Osteoblast (primary cell): ENCODE measurements around the gene C14orf132. TPM values are rescaled to one million over a fixed set of nuclear protein-coding genes. Genes with fewer than 3 reads are reported as not detected.

Experiments
- DNase-seq: peaks from one replicate; pipeline ENCODE4 v3.0.0; 2011; ENCODE audit warnings: low spot score, mixed read lengths; ENCODE audit not compliant: insufficient read length; ENCODE audit errors: missing footprints
- H2AFZ ChIP-seq: 2 replicates; pipeline ENCODE4 v1.6.0; 2011; ENCODE audit warnings: mild to moderate bottlenecking, low read length
- H3K27ac ChIP-seq: 2 replicates; pipeline ENCODE4 v1.5.1; 2011; ENCODE audit warnings: mild to moderate bottlenecking, low read depth, low read length, moderate library complexity
- H3K27me3 ChIP-seq: 2 replicates; pipeline ENCODE4 v1.6.0; 2012; ENCODE audit warnings: mild to moderate bottlenecking, control low read depth, inconsistent platforms, low read length, moderate library complexity; ENCODE audit not compliant: insufficient read depth
- H3K36me3 ChIP-seq: 2 replicates; pipeline ENCODE4 v1.5.1; 2011; ENCODE audit warnings: mild to moderate bottlenecking, low read length, control low read depth, moderate library complexity; ENCODE audit not compliant: insufficient read depth
- H3K4me1 ChIP-seq: 2 replicates; pipeline ENCODE4 v1.5.1; 2011; ENCODE audit warnings: mild to moderate bottlenecking, low read length, control low read depth, moderate library complexity; ENCODE audit not compliant: insufficient read depth
- H3K4me2 ChIP-seq: 2 replicates; pipeline ENCODE4 v1.6.0; 2011; ENCODE audit warnings: mild to moderate bottlenecking, low read length; ENCODE audit not compliant: insufficient read depth
- H3K4me3 ChIP-seq: fragments of 200-600 bp; sonication (generic); 3 replicates; pipeline ENCODE4 v1.5.1; 2012; ENCODE audit warnings: mild to moderate bottlenecking, low read length, inconsistent platforms; ENCODE audit not compliant: insufficient read depth
- H3K79me2 ChIP-seq: 2 replicates; pipeline ENCODE4 v1.6.0; 2012; ENCODE audit warnings: mild to moderate bottlenecking, low read length, control low read depth, inconsistent platforms; ENCODE audit not compliant: insufficient read depth
- H3K9me3 ChIP-seq: 2 replicates; pipeline ENCODE4 v1.5.1; 2011; ENCODE audit warnings: low read depth, low read length, control low read depth
- H4K20me1 ChIP-seq: 2 replicates; pipeline ENCODE4 v1.6.0; 2012; ENCODE audit warnings: mild to moderate bottlenecking, low read length, control low read depth; ENCODE audit not compliant: insufficient read depth
- total RNA-seq: library from RNA; depleted of rRNA; stranded (reverse); fragments of >200 nt; gene quantifications from 2 replicates; pipeline ENCODE4 v1.2.3, GENCODE V29; 2012
- TF ChIP-seq, protein P1 (sequence below): IDR thresholded peaks from 2 replicates; pipeline ENCODE4 v1.5.1; 2011; ENCODE audit warnings: mild to moderate bottlenecking, low read depth, low read length, moderate library complexity; ENCODE audit errors: extremely low read depth

The C14orf132 gene
- total RNA-seq, 1 donor = 40.2 TPM

GRCh38 chr14:96058576-96059200, 19.5 kb downstream of the C14orf132 start:
- Histone ChIP-seq H3K4me2 (no peak overlapping the region), H3K79me2 (peaks cover 87% of the 10 kb centered on the region), H3K27me3 (no peaks in the 10 kb centered on the region), H3K9me3 (no peaks in the 10 kb centered on the region), H3K36me3 (peaks cover 11% of the 10 kb centered on the region), H3K4me1 (peaks cover 21% of the 10 kb centered on the region), H2AFZ (no peak overlapping the region), H3K27ac (no peak overlapping the region), H3K4me3 (no peak overlapping the region), H4K20me1 (peaks cover 74% of the 10 kb centered on the region)
- TF ChIP-seq, protein P1, sequence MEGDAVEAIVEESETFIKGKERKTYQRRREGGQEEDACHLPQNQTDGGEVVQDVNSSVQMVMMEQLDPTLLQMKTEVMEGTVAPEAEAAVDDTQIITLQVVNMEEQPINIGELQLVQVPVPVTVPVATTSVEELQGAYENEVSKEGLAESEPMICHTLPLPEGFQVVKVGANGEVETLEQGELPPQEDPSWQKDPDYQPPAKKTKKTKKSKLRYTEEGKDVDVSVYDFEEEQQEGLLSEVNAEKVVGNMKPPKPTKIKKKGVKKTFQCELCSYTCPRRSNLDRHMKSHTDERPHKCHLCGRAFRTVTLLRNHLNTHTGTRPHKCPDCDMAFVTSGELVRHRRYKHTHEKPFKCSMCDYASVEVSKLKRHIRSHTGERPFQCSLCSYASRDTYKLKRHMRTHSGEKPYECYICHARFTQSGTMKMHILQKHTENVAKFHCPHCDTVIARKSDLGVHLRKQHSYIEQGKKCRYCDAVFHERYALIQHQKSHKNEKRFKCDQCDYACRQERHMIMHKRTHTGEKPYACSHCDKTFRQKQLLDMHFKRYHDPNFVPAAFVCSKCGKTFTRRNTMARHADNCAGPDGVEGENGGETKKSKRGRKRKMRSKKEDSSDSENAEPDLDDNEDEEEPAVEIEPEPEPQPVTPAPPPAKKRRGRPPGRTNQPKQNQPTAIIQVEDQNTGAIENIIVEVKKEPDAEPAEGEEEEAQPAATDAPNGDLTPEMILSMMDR = no peak
- no peak for DNase-seq

GRCh38 chr14:96059519-96060135, 20.5 kb downstream of the C14orf132 start:
- peaks cover 84% of the 10 kb centered on the region for H3K79me2 ChIP-seq
- H4K20me1 ChIP-seq = peaks cover 69% of the 10 kb centered on the region
- no peak for DNase-seq
- H3K27ac ChIP-seq = no peak overlapping the region
- no peak overlapping the region for H3K4me3 ChIP-seq
- no peak overlapping the region for H3K4me2 ChIP-seq
- H3K4me1 ChIP-seq = peaks cover 12% of the 10 kb centered on the region
- H3K9me3 ChIP-seq = no peaks in the 10 kb centered on the region
- H3K36me3 ChIP-seq = peaks cover 11% of the 10 kb centered on the region
- TF ChIP-seq, protein P1 = no peak
- no peaks in the 10 kb centered on the region for H3K27me3 ChIP-seq
- H2AFZ ChIP-seq = no peak overlapping the region

GRCh38 chr14:96060186-96060933, 21.2 kb downstream of the C14orf132 start:
- no peak for DNase-seq
- no peak overlapping the region for H3K27ac ChIP-seq
- no peak overlapping the region for H3K4me2 ChIP-seq
- H3K9me3 ChIP-seq = no peaks in the 10 kb centered on the region
- H3K36me3 ChIP-seq = peaks cover 11% of the 10 kb centered on the region
- no peaks in the 10 kb centered on the region for H3K27me3 ChIP-seq
- H2AFZ ChIP-seq = no peak overlapping the region
- H3K79me2 ChIP-seq = peaks cover 84% of the 10 kb centered on the region
- H3K4me3 ChIP-seq = no peak overlapping the region
- H4K20me1 ChIP-seq = peaks cover 68% of the 10 kb centered on the region
- TF ChIP-seq, protein P1 = no peak
- peaks cover 5% of the 10 kb centered on the region for H3K4me1 ChIP-seq

DNA sequence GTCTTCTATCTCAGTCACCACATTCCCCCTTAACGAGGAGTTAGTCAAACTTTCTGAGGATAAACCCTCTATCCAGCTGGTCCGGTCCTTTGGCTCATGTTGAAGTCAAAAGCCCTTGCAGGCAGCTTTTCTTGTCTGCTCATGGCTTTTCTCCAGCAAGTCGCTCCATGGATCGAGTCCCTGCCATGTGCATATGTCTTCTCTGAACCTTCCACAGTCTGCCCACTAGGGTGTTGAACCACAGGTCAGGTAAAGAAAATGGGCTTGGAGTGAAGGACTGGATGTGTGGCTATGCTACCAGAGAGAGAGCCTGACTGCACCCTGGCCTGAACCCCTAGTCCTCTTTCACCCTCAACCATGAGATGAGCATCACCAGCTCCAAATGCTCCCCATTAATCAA, 22.8 kb downstream of the C14orf132 start:
- no peak overlapping the region for H2AFZ ChIP-seq
- H3K4me1 ChIP-seq = no peaks in the 10 kb centered on the region
- peaks cover 78% of the 10 kb centered on the region for H3K79me2 ChIP-seq
- DNase-seq = no peak
- no peaks in the 10 kb centered on the region for H3K27me3 ChIP-seq
- TF ChIP-seq, protein P1 = no peak
- H3K4me3 ChIP-seq = no peak overlapping the region
- no peaks in the 10 kb centered on the region for H3K9me3 ChIP-seq
- H3K27ac ChIP-seq = no peak overlapping the region
- peaks cover 60% of the 10 kb centered on the region for H4K20me1 ChIP-seq
- no peak overlapping the region for H3K4me2 ChIP-seq
- H3K36me3 ChIP-seq = peaks cover 11% of the 10 kb centered on the region
